HFFc6 (cell line): Measurements from ENCODE around the gene JAG1. TPM values are rescaled to one million over a fixed set of nuclear protein-coding genes. Genes with fewer than 3 reads are reported as not detected.
A peak's percentile ranks its signal among the peaks of the same experiment; 100 is the strongest.

ENCODE experiments used
- DNase-seq: peaks from one replicate; pipeline ENCODE4 v3.0.0-alpha.2; 2018
- H3K27ac Mint-ChIP-seq: 2 replicates; pipeline ENCODE4 v1.8.0; 2020; ENCODE audit warnings: mild to moderate bottlenecking, mixed read lengths
- H3K27me3 Mint-ChIP-seq: 2 replicates; pipeline ENCODE4 v1.8.0; 2021; ENCODE audit warnings: mild to moderate bottlenecking, moderate library complexity, mixed read lengths; ENCODE audit not compliant: insufficient read depth
- H3K36me3 Mint-ChIP-seq: 2 replicates; pipeline ENCODE4 v1.8.0; 2021; ENCODE audit warnings: low read depth, mixed read lengths
- H3K4me1 Mint-ChIP-seq: 2 replicates; pipeline ENCODE4 v1.8.0; 2020; ENCODE audit warnings: low read depth, mixed read lengths
- H3K4me3 Mint-ChIP-seq: 2 replicates; pipeline ENCODE4 v1.8.0; 2020; ENCODE audit warnings: mild to moderate bottlenecking, moderate library complexity, mixed read lengths
- H3K9me3 Mint-ChIP-seq: 2 replicates; pipeline ENCODE4 v1.8.0; 2020; ENCODE audit warnings: mild to moderate bottlenecking, mixed read lengths
- total RNA-seq, 6 experiments: library from RNA; stranded (reverse); fragmentation: NEBNext Ultra II Directional; extraction: Animal tissue kit (Norgen Biotek cat#: 25700); gene quantifications; 2 replicates in 1 of 6; 3 replicates in 5 of 6; pipeline ENCODE4 v1.2.3, GENCODE V29; 2021
- TF ChIP-seq, protein P1 (sequence below): fragments of 200-600 bp; sonication (generic); IDR thresholded peaks from 2 replicates; pipeline ENCODE4 v1.5.0; 2021; ENCODE audit warnings: antibody characterized with exemption, mild to moderate bottlenecking

JAG1 gene
- total RNA-seq, 6 experiments from 2014 or later, result 3.0 to 9.3 (median 8.2) TPM

DNA sequence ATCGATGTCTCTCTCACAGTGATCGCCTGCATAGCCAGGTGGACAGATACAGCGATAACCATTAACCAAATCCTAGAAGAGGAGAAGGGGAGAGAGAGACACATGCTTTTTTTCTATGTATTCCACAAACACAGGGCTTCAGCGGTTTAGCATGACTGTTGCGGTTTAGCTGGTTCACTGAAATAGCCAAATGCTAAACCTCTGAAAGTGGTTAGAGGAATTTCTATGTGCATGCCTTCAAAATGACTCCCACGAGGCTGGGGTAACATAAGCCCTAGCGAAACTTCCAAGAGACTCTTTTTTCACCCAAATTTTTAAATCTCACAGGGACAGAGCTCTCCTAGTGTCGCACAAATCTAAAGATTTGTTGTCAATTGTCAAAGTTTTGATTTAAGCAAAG, 25.1 kb downstream of the JAG1 start:
- H3K4me1 Mint-ChIP-seq, result peaks cover 48% of the 10 kb centered on the region
- H3K4me3 Mint-ChIP-seq, result peak overlapping the region; percentile 64; the same call in 1 of the 2 replicates
- peak overlapping the region; percentile 44; the same call in 1 of the 2 replicates for H3K27ac Mint-ChIP-seq
- H3K9me3 Mint-ChIP-seq, result no peaks in the 10 kb centered on the region
- DNase-seq, result peak; percentile 23
- peaks cover 26% of the 10 kb centered on the region for H3K36me3 Mint-ChIP-seq
- TF ChIP-seq, protein P1, sequence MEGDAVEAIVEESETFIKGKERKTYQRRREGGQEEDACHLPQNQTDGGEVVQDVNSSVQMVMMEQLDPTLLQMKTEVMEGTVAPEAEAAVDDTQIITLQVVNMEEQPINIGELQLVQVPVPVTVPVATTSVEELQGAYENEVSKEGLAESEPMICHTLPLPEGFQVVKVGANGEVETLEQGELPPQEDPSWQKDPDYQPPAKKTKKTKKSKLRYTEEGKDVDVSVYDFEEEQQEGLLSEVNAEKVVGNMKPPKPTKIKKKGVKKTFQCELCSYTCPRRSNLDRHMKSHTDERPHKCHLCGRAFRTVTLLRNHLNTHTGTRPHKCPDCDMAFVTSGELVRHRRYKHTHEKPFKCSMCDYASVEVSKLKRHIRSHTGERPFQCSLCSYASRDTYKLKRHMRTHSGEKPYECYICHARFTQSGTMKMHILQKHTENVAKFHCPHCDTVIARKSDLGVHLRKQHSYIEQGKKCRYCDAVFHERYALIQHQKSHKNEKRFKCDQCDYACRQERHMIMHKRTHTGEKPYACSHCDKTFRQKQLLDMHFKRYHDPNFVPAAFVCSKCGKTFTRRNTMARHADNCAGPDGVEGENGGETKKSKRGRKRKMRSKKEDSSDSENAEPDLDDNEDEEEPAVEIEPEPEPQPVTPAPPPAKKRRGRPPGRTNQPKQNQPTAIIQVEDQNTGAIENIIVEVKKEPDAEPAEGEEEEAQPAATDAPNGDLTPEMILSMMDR, result no peak
- H3K27me3 Mint-ChIP-seq, result no peaks in the 10 kb centered on the region; the same call in 1 of the 2 replicates

- DNase-seq, result no peak
- H3K27ac Mint-ChIP-seq, result no peak overlapping the region
- H3K36me3 Mint-ChIP-seq, result peaks cover 26% of the 10 kb centered on the region
- peaks cover 45% of the 10 kb centered on the region for H3K4me1 Mint-ChIP-seq
- TF ChIP-seq, protein P1, result no peak
- H3K4me3 Mint-ChIP-seq, result no peak overlapping the region
- no peaks in the 10 kb centered on the region; the same call in 1 of the 2 replicates for H3K27me3 Mint-ChIP-seq
- H3K9me3 Mint-ChIP-seq, result no peaks in the 10 kb centered on the region
Observed at GRCh38 chr20:10647909-10648308, 25.9 kb downstream of the JAG1 start.

- Mint-ChIP-seq H3K27ac (no peak overlapping the region), H3K4me1 (peaks cover 45% of the 10 kb centered on the region), H3K9me3 (no peaks in the 10 kb centered on the region), H3K36me3 (peaks cover 27% of the 10 kb centered on the region), H3K27me3 (no peaks in the 10 kb centered on the region; the same call in 1 of the 2 replicates), H3K4me3 (no peak overlapping the region)
- TF ChIP-seq, protein P1, result peak; percentile 73
- DNase-seq, result no peak
Observed at GRCh38 chr20:10647471-10647870, 26.3 kb downstream of the JAG1 start.

- no peak for DNase-seq
- no peaks in the 10 kb centered on the region; the same call in 1 of the 2 replicates for H3K27me3 Mint-ChIP-seq
- no peak overlapping the region for H3K27ac Mint-ChIP-seq
- peaks cover 44% of the 10 kb centered on the region for H3K4me1 Mint-ChIP-seq
- no peak overlapping the region for H3K4me3 Mint-ChIP-seq
- H3K9me3 Mint-ChIP-seq, result no peaks in the 10 kb centered on the region
- peaks cover 32% of the 10 kb centered on the region for H3K36me3 Mint-ChIP-seq
- TF ChIP-seq, protein P1, result no peak
Observed at GRCh38 chr20:10646886-10647420, 26.8 kb downstream of the JAG1 start.

DNA sequence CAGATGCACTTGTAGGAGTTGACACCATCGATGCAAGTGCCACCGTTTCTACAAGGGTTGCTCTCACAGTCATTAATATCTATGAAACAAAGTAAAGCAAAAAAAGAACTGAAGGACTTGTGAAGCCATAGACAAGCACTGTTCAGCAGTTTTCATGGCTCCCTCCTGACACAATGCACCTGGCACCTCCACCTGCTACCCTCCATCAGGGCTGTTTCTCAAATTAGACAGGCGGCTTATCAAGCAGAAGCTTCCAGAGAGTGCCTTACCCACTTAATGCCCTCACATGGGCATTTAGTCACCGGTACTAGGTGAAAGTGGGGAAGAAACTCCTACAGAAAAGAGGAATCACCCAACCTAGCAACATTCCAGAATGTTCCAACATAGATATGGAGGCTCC, 27.8 kb downstream of the JAG1 start:
- TF ChIP-seq, protein P1, result no peak
- no peaks in the 10 kb centered on the region; the same call in 1 of the 2 replicates for H3K27me3 Mint-ChIP-seq
- DNase-seq, result no peak
- peaks cover 35% of the 10 kb centered on the region for H3K4me1 Mint-ChIP-seq
- no peak overlapping the region for H3K27ac Mint-ChIP-seq
- H3K36me3 Mint-ChIP-seq, result peaks cover 42% of the 10 kb centered on the region
- no peak overlapping the region for H3K4me3 Mint-ChIP-seq
- H3K9me3 Mint-ChIP-seq, result no peaks in the 10 kb centered on the region
